ENCODE measurements around the gene RARRES2. TPM values are rescaled to one million over a fixed set of nuclear protein-coding genes. Genes with fewer than 3 reads are reported as not detected.

RARRES2 gene
- total RNA-seq: 3.3 and 27.1 TPM in 2 replicates

DNA sequence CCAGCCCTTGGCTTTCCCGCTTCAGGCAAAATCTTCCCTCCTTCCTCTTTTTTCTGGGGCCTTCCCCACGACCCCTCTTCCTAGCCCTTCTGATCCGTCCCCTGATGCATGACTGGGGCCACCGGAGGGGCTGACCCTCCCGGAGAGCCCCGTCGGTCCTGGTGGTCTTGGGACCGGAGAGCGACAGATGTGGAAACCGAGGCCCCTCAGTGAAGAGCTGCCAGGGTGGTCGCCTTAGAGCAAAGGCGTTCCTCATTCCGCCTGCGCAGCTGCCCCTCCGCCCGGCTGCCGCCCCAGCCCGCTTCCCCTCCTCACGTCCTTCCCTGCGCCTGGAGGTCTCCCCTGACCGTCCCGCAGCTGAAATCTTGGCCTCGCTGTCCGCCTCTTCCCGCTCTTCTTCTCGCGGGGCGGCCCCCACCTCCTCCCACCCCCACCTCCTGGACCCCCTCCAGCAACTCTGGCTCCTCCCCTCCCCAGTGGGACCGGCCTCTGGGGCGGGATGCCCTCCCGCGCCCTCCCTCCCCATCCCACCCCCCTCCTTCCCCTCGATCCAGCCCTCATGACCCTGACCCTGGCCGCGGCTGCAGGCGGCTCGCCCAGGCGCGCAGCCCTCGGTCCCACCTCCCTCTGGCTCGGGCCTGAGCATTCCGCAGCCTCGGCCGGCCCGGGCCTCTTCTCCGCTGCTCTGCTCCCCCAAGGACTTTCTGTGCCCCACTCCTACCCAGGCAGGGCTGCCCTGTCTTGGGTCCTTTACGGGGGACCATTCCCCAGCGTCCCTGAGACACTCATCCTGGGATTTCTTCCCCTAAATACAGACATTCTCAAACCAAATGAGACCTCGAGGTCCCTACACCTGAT, at the start of gene RARRES2:
RARRES2 (minus strand) TSS at position 367 of the 858 bp plus-strand sequence. CDS start 1,020 bp downstream, outside the sequence.

DNA sequence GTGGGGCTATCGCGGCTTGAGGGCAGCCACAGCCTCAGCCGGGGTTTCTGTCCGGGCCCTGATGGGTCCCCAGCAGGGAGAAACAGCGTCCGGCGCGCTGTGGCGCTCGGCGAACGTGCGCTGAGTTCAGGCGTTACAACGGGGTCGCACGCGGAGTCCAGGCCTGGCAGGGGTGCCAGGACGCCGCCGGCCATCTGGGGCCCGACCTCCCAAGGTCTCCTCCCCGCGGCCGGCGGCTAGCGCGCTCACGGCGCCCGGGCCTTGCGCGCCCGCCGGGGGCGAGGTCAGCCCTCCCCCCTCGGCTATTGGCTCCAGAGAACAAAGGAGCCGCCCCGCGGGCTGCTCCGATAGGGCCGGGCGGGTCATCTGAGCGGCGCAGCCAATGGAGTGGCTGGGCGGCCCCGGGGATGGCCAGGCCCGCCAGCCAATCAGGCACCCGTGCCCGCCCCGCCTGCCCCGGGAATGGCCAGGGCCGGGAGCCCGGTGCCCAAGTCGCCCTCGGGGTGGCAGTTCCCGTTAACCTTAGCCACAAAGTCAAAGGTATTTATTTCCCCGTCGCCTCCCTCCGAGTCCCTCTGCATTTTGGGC, 37.5 kb upstream of the RARRES2 start, which contains the start of gene ZNF775:
ZNF775 (plus strand) TSS at position 478 of the 588 bp plus-strand sequence. CDS start 9,141 bp downstream, outside the sequence.

DNA sequence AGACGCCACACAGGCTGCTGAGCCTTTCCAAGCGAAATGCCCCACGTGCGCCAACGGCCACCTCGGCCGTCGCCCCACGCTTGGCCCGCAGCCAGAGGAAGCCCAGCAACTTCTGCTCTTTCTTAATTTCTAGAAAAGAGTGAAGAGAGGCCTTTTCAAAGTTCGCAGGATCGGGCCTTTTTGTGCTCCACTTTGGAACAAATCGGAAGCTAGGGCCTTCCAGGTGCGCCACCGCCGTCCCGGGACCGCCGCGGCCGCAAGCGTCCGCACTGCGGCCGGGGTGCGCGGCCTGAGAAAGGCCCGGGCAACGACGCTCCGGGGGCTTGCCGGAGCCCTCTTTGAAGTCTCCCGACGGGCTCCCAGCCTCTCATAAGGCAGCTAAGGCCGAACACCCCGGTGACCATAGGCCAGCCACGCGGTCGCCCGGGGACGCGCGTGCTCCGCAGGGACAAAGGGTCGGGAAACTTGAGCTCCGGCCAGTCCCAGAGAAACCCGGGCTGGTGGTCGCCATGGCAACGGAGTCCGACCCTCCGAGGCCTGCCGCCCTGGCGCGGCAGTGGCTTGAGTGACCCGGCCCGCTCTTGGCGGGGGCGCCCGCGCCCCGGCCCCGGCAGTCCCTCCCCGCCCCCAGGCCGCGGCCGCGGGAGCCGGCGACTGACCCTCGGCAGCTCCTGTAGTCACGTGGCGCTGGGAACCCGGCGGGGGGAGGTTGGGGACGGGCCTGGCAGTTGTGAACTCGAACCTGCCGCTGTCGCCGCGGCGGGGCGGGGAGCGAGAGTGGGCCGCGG, 26.9 kb upstream of the RARRES2 start, which contains the start of gene REPIN1:
REPIN1 (plus strand) TSS at position 727 of the 788 bp plus-strand sequence. CDS start 890 bp downstream, outside the sequence.

DNA sequence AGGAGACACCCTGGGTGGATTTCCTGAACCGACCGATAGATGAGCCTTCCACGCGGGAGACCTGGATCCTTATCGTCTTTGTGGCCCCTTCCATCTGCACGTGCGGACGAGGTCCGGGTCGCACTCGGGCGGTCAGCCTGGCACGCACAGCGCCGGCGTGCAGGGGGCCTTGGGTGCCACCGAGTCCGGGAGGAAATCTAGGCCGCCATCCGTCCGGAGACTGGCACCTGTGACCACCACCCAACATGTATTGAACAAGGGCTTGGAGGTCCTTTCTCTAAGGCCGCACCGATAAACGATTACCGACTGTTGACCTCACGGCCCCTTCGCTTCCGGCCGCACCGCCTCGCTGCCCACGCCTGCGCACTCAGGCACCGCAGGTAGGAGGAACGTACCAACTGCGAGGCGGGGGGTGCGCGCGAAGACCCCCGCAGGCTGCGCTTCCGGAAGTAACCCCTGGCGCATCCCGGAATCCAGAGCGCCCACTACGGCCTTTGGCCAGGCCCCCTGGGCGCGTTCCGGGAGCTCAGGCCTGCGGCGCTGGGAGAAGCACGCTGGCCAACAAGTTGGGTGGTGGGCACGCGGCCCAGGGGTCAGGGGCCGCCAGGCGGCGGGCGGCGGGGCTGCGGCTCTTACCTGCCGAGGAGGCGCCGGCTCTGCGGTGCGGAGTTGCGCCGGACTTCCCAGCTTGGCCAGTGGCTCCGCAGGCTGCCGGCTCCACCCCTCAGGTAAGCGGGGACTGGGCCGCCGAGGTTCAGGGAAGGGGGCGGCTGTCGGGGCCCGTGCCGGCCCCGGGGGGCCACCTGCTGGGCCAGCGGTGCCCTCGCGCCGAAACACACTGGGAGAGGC, 18.4 kb downstream of the RARRES2 start, which contains the start of the genes ACTR3C and LRRC61:
ACTR3C (minus strand) TSS at position 713 of the 849 bp plus-strand sequence. CDS start 28,249 bp downstream, outside the sequence.
LRRC61 (plus strand) TSS at position 523 of the 849 bp plus-strand sequence. CDS start 13,507 bp downstream, outside the sequence.

Other genes with a start within 250 kb of the RARRES2 start
- gene LRRC61, start 18.3 kb downstream of the RARRES2 start, total RNA-seq: 1.9 and 2.2 TPM in 2 replicates
- gene ACTR3C, start 18.1 kb downstream of the RARRES2 start, total RNA-seq: 1.00 and 1.5 TPM in 2 replicates
- 55.6 and 67.2 TPM in 2 replicates for gene REPIN1, start 27.2 kb upstream of the RARRES2 start, total RNA-seq
- gene ZNF775, start 37.7 kb upstream of the RARRES2 start, total RNA-seq: 6.3 and 7.5 TPM in 2 replicates
- under 0.01 and 0.12 TPM in 2 replicates for gene GIMAP8, start 109.0 kb upstream of the RARRES2 start, total RNA-seq
- 0.11 TPM in 1 of 2 replicates, not detected in the other for gene GIMAP7, start 173.2 kb upstream of the RARRES2 start, total RNA-seq
- gene GIMAP4, start 225.8 kb upstream of the RARRES2 start, total RNA-seq: 0.44 and 0.50 TPM in 2 replicates

Data from uterine smooth muscle cell (primary cell).